ENCODE measurements around the gene RBM39.
"Not testable (repeated sequence)": the region's sequence is repeated elsewhere in the genome, so short reads cannot be mapped to it uniquely, and the experiment has no call there.

RBM39 gene

GRCh38 chr20:35705894-35706293 lies 36.2 kb downstream of the RBM39 start:
- H3K9me3 ChIP-seq (ENCODE audit: control insufficient read depth, insufficient read depth, low read length); DNase-seq (ENCODE audit: low read depth, low spot score); H3K4me1 ChIP-seq (ENCODE audit: control insufficient read depth, insufficient read depth, low read length); H3K36me3 ChIP-seq (ENCODE audit: control insufficient read depth, insufficient read depth, low read length); H3K27me3 ChIP-seq (ENCODE audit: control insufficient read depth, insufficient read depth, low read length); H3K4me3 ChIP-seq (ENCODE audit: low read length); H3K27ac ChIP-seq (ENCODE audit: low read length): not testable (repeated sequence)
- WGBS (ENCODE audit: insufficient coverage, insufficient read length) = no CpG with 5 or more reads among the region's 11 CpGs

- Histone ChIP-seq H3K27ac (ENCODE audit: low read length) (no peak overlapping the region), H3K9me3 (ENCODE audit: control insufficient read depth, insufficient read depth, low read length) (no peaks in the 10 kb centered on the region), H3K4me3 (ENCODE audit: low read length) (no peak overlapping the region), H3K36me3 (ENCODE audit: control insufficient read depth, insufficient read depth, low read length) (peaks cover 9% of the 10 kb centered on the region; the same call in 1 of the 2 replicates), H3K27me3 (ENCODE audit: control insufficient read depth, insufficient read depth, low read length) (no peaks in the 10 kb centered on the region), H3K4me1 (ENCODE audit: control insufficient read depth, insufficient read depth, low read length) (no peaks in the 10 kb centered on the region)
- DNase-seq (ENCODE audit: low read depth, low spot score) = no peak
- no CpG with 5 or more reads among the region's 5 CpGs for WGBS (ENCODE audit: insufficient coverage, insufficient read length)
Measured at GRCh38 chr20:35704514-35705261, 37.4 kb downstream of the RBM39 start.

GRCh38 chr20:35702824-35703695 lies 39.0 kb downstream of the RBM39 start:
- no peak for DNase-seq (ENCODE audit: low read depth, low spot score)
- peaks cover 9% of the 10 kb centered on the region; the same call in 1 of the 2 replicates for H3K36me3 ChIP-seq (ENCODE audit: control insufficient read depth, insufficient read depth, low read length)
- no peaks in the 10 kb centered on the region for H3K4me1 ChIP-seq (ENCODE audit: control insufficient read depth, insufficient read depth, low read length)
- no peak overlapping the region for H3K4me3 ChIP-seq (ENCODE audit: low read length)
- no peak overlapping the region for H3K27ac ChIP-seq (ENCODE audit: low read length)
- no CpG with 5 or more reads among the region's 4 CpGs for WGBS (ENCODE audit: insufficient coverage, insufficient read length)
- no peaks in the 10 kb centered on the region for H3K27me3 ChIP-seq (ENCODE audit: control insufficient read depth, insufficient read depth, low read length)
- H3K9me3 ChIP-seq (ENCODE audit: control insufficient read depth, insufficient read depth, low read length) = no peaks in the 10 kb centered on the region

GRCh38 chr20:35702051-35702823 lies 39.8 kb downstream of the RBM39 start:
- Histone ChIP-seq H3K27ac (ENCODE audit: low read length) (no peak overlapping the region), H3K4me1 (ENCODE audit: control insufficient read depth, insufficient read depth, low read length) (0 out of 2 replicates have a peak, but pooled peaks cover 1% of the 10 kb centered on the region), H3K36me3 (ENCODE audit: control insufficient read depth, insufficient read depth, low read length) (peaks cover 9% of the 10 kb centered on the region; the same call in 1 of the 2 replicates), H3K27me3 (ENCODE audit: control insufficient read depth, insufficient read depth, low read length) (no peaks in the 10 kb centered on the region), H3K4me3 (ENCODE audit: low read length) (no peak overlapping the region), H3K9me3 (ENCODE audit: control insufficient read depth, insufficient read depth, low read length) (no peaks in the 10 kb centered on the region)
- DNase-seq (ENCODE audit: low read depth, low spot score) = no peak
- no CpG with 5 or more reads among the region's 12 CpGs for WGBS (ENCODE audit: insufficient coverage, insufficient read length)

- no peaks in the 10 kb centered on the region for H3K27me3 ChIP-seq (ENCODE audit: control insufficient read depth, insufficient read depth, low read length)
- no peaks in the 10 kb centered on the region for H3K9me3 ChIP-seq (ENCODE audit: control insufficient read depth, insufficient read depth, low read length)
- H3K27ac ChIP-seq (ENCODE audit: low read length) = no peak overlapping the region
- H3K4me3 ChIP-seq (ENCODE audit: low read length) = no peak overlapping the region
- WGBS (ENCODE audit: insufficient coverage, insufficient read length) = no CpG with 5 or more reads among the region's 7 CpGs
- H3K36me3 ChIP-seq (ENCODE audit: control insufficient read depth, insufficient read depth, low read length) = peaks cover 5% of the 10 kb centered on the region; the same call in 1 of the 2 replicates
- 0 out of 2 replicates have a peak, but pooled peaks cover 1% of the 10 kb centered on the region for H3K4me1 ChIP-seq (ENCODE audit: control insufficient read depth, insufficient read depth, low read length)
- DNase-seq (ENCODE audit: low read depth, low spot score) = no peak
Measured at GRCh38 chr20:35700625-35701148, 41.4 kb downstream of the RBM39 start.

- H3K4me1 ChIP-seq (ENCODE audit: control insufficient read depth, insufficient read depth, low read length) = 0 out of 2 replicates have a peak, but pooled peaks cover 1% of the 10 kb centered on the region
- peak overlapping the region; percentile 74; the same call in 1 of the 2 replicates for H3K4me3 ChIP-seq (ENCODE audit: low read length)
- H3K9me3 ChIP-seq (ENCODE audit: control insufficient read depth, insufficient read depth, low read length) = no peaks in the 10 kb centered on the region
- H3K27ac ChIP-seq (ENCODE audit: low read length) = no peak overlapping the region
- H3K27me3 ChIP-seq (ENCODE audit: control insufficient read depth, insufficient read depth, low read length) = no peaks in the 10 kb centered on the region
- no peak for DNase-seq (ENCODE audit: low read depth, low spot score)
- WGBS (ENCODE audit: insufficient coverage, insufficient read length) = no CpG with 5 or more reads among the region's 6 CpGs
- H3K36me3 ChIP-seq (ENCODE audit: control insufficient read depth, insufficient read depth, low read length) = peaks cover 4% of the 10 kb centered on the region; the same call in 1 of the 2 replicates
Measured at GRCh38 chr20:35699957-35700624, 42.0 kb downstream of the RBM39 start.

GRCh38 chr20:35699127-35699956 lies 42.7 kb downstream of the RBM39 start, which contains the start of the genes NFS1 and ROMO1:
TSS of gene NFS1 (minus strand) at chr20:35699352. CDS start at chr20:35699288, 64 bp downstream.
TSS of gene ROMO1 (plus strand) at chr20:35699405. CDS start at chr20:35699633, 228 bp downstream.
- Histone ChIP-seq H3K4me3 (ENCODE audit: low read length) (peak within 1 kb of the TSS; percentile 74), H3K4me1 (ENCODE audit: control insufficient read depth, insufficient read depth, low read length) (0 out of 2 replicates have a peak, but pooled peaks cover 1% of the 10 kb centered on the region), H3K9me3 (ENCODE audit: control insufficient read depth, insufficient read depth, low read length) (no peaks in the 10 kb centered on the region), H3K27ac (ENCODE audit: low read length) (no peak within 1 kb of the TSS), H3K36me3 (ENCODE audit: control insufficient read depth, insufficient read depth, low read length) (peaks cover under 1% of the 10 kb centered on the region; the same call in 1 of the 2 replicates), H3K27me3 (ENCODE audit: control insufficient read depth, insufficient read depth, low read length) (no peaks in the 10 kb centered on the region)
- DNase-seq (ENCODE audit: low read depth, low spot score) = peak; percentile 61
- no CpG with 5 or more reads among the region's 81 CpGs for WGBS (ENCODE audit: insufficient coverage, insufficient read length)

- Histone ChIP-seq H3K36me3 (ENCODE audit: control insufficient read depth, insufficient read depth, low read length) (no peaks in the 10 kb centered on the region; the same call in 1 of the 2 replicates), H3K4me1 (ENCODE audit: control insufficient read depth, insufficient read depth, low read length) (0 out of 2 replicates have a peak, but pooled peaks cover 1% of the 10 kb centered on the region), H3K27ac (ENCODE audit: low read length) (no peak overlapping the region), H3K9me3 (ENCODE audit: control insufficient read depth, insufficient read depth, low read length) (no peaks in the 10 kb centered on the region), H3K4me3 (ENCODE audit: low read length) (peak overlapping the region; percentile 74), H3K27me3 (ENCODE audit: control insufficient read depth, insufficient read depth, low read length) (no peaks in the 10 kb centered on the region)
- no CpG with 5 or more reads among the region's 37 CpGs for WGBS (ENCODE audit: insufficient coverage, insufficient read length)
- DNase-seq (ENCODE audit: low read depth, low spot score) = no peak
Measured at GRCh38 chr20:35698298-35699126, 43.5 kb downstream of the RBM39 start.

All from iPS DF 6.9 (cell line).